ENCODE data around the gene CPNE6. TPM values are rescaled to one million over a fixed set of nuclear protein-coding genes. Genes with fewer than 3 reads are reported as not detected.
"Not testable (repeated sequence)": the region's sequence is repeated elsewhere in the genome, so short reads cannot be mapped to it uniquely, and the experiment has no call there.

Gene CPNE6
- under 1 TPM in 1 of 4 donors, not detected in 3; 0.29 TPM for total RNA-seq

DNA sequence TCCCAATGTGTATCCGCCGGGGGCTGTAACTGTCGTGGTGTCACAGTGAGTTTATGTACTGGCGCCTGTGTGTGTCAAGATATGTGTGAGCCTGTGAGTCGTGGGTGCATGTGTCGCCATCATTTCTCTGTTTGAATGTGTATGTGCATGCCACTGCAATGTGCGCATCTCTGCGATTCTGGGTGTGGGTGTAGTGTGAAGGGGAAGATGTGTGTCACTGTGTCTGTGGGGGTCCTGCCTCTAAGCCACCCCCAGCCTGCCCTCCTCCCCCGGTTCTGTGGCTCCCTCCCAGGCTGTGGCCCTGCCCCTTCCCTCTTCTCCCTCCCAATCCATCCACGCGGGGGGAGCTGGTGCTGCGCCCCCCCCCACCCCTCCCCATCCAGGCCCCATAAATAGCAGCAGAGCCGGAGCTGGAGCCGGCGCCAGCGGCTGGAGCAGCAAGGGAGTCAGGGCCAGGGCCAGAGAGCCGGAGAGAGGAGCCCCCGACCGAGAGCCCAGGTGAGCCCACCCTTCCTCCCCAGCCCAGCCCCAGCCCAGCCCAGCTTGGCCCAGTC is at the start of gene CPNE6:
TSS of gene CPNE6 (plus strand) at position 419 of the 554 bp plus-strand sequence. CDS start 1,375 bp downstream, outside the sequence.
- H3K36me3 ChIP-seq, result no peaks in the 10 kb centered on the region
- no peak for DNase-seq
- TF ChIP-seq, protein P1, sequence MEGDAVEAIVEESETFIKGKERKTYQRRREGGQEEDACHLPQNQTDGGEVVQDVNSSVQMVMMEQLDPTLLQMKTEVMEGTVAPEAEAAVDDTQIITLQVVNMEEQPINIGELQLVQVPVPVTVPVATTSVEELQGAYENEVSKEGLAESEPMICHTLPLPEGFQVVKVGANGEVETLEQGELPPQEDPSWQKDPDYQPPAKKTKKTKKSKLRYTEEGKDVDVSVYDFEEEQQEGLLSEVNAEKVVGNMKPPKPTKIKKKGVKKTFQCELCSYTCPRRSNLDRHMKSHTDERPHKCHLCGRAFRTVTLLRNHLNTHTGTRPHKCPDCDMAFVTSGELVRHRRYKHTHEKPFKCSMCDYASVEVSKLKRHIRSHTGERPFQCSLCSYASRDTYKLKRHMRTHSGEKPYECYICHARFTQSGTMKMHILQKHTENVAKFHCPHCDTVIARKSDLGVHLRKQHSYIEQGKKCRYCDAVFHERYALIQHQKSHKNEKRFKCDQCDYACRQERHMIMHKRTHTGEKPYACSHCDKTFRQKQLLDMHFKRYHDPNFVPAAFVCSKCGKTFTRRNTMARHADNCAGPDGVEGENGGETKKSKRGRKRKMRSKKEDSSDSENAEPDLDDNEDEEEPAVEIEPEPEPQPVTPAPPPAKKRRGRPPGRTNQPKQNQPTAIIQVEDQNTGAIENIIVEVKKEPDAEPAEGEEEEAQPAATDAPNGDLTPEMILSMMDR (IDR thresholded peaks at IDR 0.05), result no peak
- no peak for TF ChIP-seq POLR2A (IDR thresholded peaks at IDR 0.05)
- intact Hi-C loops (cut with DNase I), result no loop called here
- H3K9me3 ChIP-seq, result no peaks in the 10 kb centered on the region
- no peaks in the 10 kb centered on the region for H3K27me3 ChIP-seq
- peaks cover 12 to 18% of the 10 kb centered on the region in 2 donors for H3K4me1 ChIP-seq
- 70 to 72% methylated on average over 12 of the region's 19 CpGs for WGBS, 2 donors
- H3K27ac ChIP-seq, result no peak within 1 kb of the TSS
- H3K4me3 ChIP-seq (replicated peaks in 1 of 3), result no peak within 1 kb of the TSS

DNA sequence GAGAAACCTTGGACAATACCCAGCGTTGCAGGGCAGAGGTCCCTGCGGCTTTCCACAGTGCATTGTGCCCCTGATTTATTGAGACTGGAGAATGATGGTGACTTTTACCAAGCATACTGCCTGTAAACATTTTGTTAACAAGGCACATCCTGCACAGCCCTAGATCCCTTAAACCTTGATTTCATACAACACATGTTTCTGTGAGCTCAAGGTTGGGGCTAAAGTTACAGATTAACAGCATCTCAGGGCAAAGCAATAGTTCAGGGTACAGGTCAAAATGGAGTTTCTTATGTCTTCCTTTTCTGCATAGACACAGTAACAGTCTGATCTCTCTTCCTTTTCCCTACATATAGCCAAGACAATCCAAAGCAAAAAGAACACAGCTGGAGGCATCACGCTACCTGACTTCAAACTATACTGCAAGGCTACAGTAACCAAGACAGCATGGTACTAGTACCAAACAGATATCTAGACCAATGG is 46.4 kb upstream of the CPNE6 start:
- 80 to 95% methylated on average over 3 of the region's 3 CpGs for WGBS, 2 donors
- DNase-seq; H3K27ac ChIP-seq; H3K27me3 ChIP-seq; H3K9me3 ChIP-seq; H3K36me3 ChIP-seq; intact Hi-C loops (cut with DNase I); H3K4me3 ChIP-seq (replicated peaks in 1 of 3); H3K4me1 ChIP-seq: not testable (repeated sequence)

DNA sequence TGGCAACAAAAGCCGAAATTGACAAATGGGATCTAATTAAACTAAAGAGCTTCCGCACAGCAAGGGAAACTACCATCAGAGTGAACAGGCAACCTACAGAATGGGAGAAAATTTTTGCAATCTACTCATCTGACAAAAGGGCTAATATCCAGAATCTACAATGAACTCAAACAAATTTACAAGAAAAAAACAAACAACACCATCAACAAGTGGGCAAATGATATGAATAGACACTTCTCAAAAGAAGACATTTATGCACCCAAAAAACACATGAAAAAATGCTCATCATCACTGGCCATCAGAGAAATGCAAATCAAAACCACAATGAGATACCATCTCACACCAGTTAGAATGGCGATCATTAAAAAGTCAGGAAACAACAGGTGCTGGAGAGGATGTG is 41.7 kb upstream of the CPNE6 start:
- H3K27me3 ChIP-seq; H3K4me1 ChIP-seq; intact Hi-C loops (cut with DNase I); H3K9me3 ChIP-seq; H3K4me3 ChIP-seq (replicated peaks in 1 of 3); DNase-seq; H3K27ac ChIP-seq; H3K36me3 ChIP-seq: not testable (repeated sequence)
- WGBS, 2 donors, result 91 to 96% methylated on average over 2 to 3 of the region's 3 CpGs

DNA sequence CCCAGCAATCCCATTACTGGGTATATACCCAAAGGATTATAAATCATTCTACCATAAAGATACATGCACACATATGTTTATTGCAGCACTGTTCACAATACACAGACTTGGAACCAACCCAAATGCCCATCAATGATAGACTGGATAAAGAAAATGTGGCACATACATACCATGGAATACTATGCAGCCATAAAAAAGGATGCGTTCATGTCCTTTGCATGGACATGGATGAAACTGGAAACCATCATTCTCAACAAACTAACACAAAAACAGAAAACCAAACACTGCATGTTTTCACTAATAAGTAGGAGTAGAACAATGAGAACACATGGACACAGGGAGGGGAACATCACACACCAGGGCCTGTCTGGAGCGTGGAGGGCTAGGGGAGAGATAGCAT is 40.0 kb upstream of the CPNE6 start:
- H3K27ac ChIP-seq; H3K36me3 ChIP-seq; DNase-seq; H3K4me1 ChIP-seq; intact Hi-C loops (cut with DNase I); H3K27me3 ChIP-seq; H3K4me3 ChIP-seq (replicated peaks in 1 of 3); H3K9me3 ChIP-seq: not testable (repeated sequence)
- WGBS, 2 donors, result 96 to 97% methylated on average over 2 of the region's 2 CpGs

DNA sequence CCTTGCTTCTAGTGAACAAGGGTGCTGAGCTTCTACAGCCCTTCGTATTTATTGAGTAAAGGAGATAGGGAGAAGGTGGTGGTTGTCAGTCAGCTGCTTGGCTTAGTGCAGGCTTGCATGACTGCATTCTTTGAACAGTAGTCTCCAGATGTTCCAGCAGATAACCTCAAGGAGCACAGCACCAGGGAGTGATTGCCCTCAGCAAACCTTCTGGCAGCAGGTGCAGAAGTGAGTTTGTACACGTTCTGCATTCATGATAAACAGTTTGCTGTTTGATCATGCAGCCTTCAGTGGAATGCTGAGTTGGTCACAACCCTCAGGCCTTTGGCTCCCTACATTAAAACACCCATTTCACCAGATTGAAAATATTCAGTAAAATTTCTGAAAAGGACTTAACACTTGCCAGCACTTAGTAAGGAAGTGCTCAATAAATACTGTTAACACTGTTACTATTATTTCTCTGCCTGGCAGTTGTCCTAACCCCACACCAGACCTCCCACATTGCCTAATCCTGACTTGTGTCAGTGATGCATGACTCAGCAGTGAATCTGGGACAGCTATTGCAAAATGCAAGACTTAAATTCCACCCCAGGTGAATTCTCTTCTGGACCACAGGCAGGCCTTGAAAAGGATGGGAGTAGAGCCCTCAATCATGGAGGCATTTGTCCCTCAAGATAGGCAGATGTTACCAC is 38.5 kb upstream of the CPNE6 start:
- intact Hi-C loops (cut with DNase I), result no loop called here
- Histone ChIP-seq H3K4me1 (peaks cover 3% of the 10 kb centered on the region in 2 donors), H3K36me3 (no peaks in the 10 kb centered on the region), H3K4me3 (replicated peaks in 1 of 3) (no peak overlapping the region), H3K27me3 (no peaks in the 10 kb centered on the region), H3K9me3 (no peaks in the 10 kb centered on the region), H3K27ac (no peak overlapping the region)
- no peak for TF ChIP-seq POLR2A (IDR thresholded peaks at IDR 0.05)
- WGBS, 2 donors, result 84 to 87% methylated on average over 2 of the region's 2 CpGs
- DNase-seq, result no peak

DNA sequence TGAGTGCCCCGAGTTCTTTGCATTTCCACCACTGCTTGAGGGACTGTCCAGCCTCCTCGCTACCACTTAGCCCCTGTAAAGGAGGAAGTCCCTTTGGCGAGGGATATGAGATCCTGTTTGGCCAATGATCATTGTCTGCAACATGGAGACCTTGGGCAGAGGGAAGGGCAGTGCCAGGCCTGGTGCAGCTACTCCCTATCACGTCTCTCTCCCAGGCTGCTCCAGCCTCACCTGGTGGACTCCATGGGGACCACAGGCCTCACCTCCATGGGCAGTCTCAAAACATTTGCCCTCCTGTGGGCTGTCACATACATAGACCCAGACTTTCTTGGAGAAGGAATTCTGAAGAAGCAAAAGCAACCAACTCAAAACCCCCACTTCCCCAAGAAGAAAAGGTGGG is 35.6 kb upstream of the CPNE6 start:
- intact Hi-C loops (cut with DNase I), result not testable (repeated sequence)

DNA sequence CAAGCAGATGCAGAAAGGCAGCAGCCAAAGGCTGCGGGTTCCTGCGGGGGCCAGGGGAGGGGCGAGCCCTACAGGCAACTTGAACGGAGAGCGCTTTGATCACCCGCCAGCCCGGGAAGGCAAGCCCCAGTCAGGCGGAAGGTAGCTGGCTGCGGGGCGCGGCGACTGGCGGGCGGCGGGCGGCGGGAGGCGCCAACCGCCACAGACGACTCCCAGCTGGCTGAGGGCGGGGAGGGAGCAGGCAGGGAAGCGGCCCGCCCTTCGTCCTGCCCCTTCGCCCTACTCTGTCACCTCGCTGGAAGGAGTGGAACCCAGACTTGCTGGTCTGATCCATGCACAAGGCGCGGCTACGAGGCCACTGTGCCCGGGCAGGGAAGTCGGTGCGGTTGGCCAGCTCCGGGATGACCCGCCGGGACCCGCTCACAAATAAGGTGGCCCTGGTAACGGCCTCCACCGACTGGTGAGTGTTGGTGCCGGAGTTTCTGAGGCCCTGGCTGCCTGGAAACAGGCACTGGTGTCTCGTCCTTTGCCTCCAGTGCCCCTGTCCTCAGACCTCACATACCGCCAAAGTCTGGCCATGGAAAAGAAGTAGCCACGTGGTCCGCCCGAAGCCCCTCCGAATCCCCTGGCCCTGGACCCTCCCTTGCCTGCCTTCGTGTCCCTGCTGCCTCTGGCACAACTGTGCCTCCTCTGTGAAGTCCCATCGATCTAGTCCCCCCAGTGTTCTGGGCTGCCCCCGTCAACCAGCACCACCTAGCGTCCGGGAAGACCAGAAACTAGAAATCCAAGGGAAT is 35.0 kb upstream of the CPNE6 start:
- Histone ChIP-seq H3K27ac (peak overlapping the region; percentile 62 to 90 (median 88)), H3K36me3 (no peaks in the 10 kb centered on the region), H3K9me3 (no peaks in the 10 kb centered on the region), H3K4me1 (peaks cover 3% of the 10 kb centered on the region in 2 donors), H3K4me3 (replicated peaks in 1 of 3) (peak overlapping the region; percentile 10 to 42 (median 20)), H3K27me3 (no peaks in the 10 kb centered on the region)
- 0% methylated on average over 14 to 42 of the region's 50 CpGs for WGBS, 2 donors
- intact Hi-C loops (cut with DNase I), result no loop called here
- TF ChIP-seq, protein P1 (IDR thresholded peaks at IDR 0.05), result peak in 5 of 6 experiments; percentile 59 to 83 (median 73)
- peak in 1 of 2 donors; percentile 48 for TF ChIP-seq POLR2A (IDR thresholded peaks at IDR 0.05)
- peak; percentile 86 to 89 for DNase-seq

More for the DNA sequence above, 35.6 kb upstream of the CPNE6 start:
- not testable (repeated sequence) for H3K36me3 ChIP-seq, H3K27me3 ChIP-seq, H3K9me3 ChIP-seq, H3K4me1 ChIP-seq, DNase-seq
- WGBS, 2 donors, result 47 to 55% methylated on average over 2 to 4 of the region's 4 CpGs
- Histone ChIP-seq H3K4me3 (replicated peaks in 1 of 3) (peak overlapping the region in 1 of 3 donors; percentile 42), H3K27ac (peak overlapping the region; percentile 62 to 90 (median 88))
